LNCaP clone FGC (cell line): ENCODE measurements around the gene GTF2E1.

ENCODE experiments used
- DNase-seq: peaks from one replicate; pipeline ENCODE4 v3.0.0-alpha.2; 2011; ENCODE audit warnings: low read depth
- H3K4me3 ChIP-seq: 2 replicates; pipeline ENCODE4 v1.5.1; 2011; ENCODE audit warnings: mild to moderate bottlenecking, low read depth, low read length, control low read depth
- CTCF ChIP-seq: IDR thresholded peaks from 2 replicates; pipeline ENCODE4 v1.5.1; 2012; ENCODE audit warnings: mild to moderate bottlenecking; ENCODE audit not compliant: control insufficient read depth, insufficient read depth; ENCODE audit errors: extremely low read depth

Gene GTF2E1

GRCh38 chr3:120796976-120797375, 54.4 kb downstream of the GTF2E1 start:
- no peak for DNase-seq
- TF ChIP-seq CTCF: no peak
- H3K4me3 ChIP-seq: no peak overlapping the region

- no peak for DNase-seq
- no peak for TF ChIP-seq CTCF
These were observed 55.3 kb downstream of the GTF2E1 start for GRCh38 chr3:120797857-120798256.

GRCh38 chr3:120798346-120798745, 55.8 kb downstream of the GTF2E1 start:
- no peak overlapping the region for H3K4me3 ChIP-seq
- no peak for DNase-seq
- TF ChIP-seq CTCF: no peak

More at GRCh38 chr3:120797857-120798256, 55.3 kb downstream of the GTF2E1 start:
- no peak overlapping the region for H3K4me3 ChIP-seq

- no peak for DNase-seq
- no peak for TF ChIP-seq CTCF
- H3K4me3 ChIP-seq: no peak overlapping the region
These were observed 58.1 kb downstream of the GTF2E1 start for GRCh38 chr3:120800625-120801024.

- TF ChIP-seq CTCF: no peak
- DNase-seq: no peak
- no peak overlapping the region for H3K4me3 ChIP-seq
These were observed 58.9 kb downstream of the GTF2E1 start for GRCh38 chr3:120801484-120801883.

GRCh38 chr3:120802916-120803315, 60.4 kb downstream of the GTF2E1 start:
- no peak for DNase-seq
- H3K4me3 ChIP-seq: no peak overlapping the region
- TF ChIP-seq CTCF: no peak

- no peak for TF ChIP-seq CTCF
These were observed 74.2 kb downstream of the GTF2E1 start for GRCh38 chr3:120816728-120817127.

More at GRCh38 chr3:120816728-120817127, 74.2 kb downstream of the GTF2E1 start:
- no peak overlapping the region for H3K4me3 ChIP-seq
- no peak for DNase-seq
